IMR-90 (cell line): ENCODE measurements around the gene ELMO1. TPM values are rescaled to one million over a fixed set of nuclear protein-coding genes. Genes with fewer than 3 reads are reported as not detected.

Experiments
- ATAC-seq: fragments of 200-7000 bp; cut with Tn5 transposase; 2 replicates; pipeline ENCODE4 v1.9.1; 2020; ENCODE audit warnings: low read depth, mild to moderate bottlenecking, moderate library complexity
- BruUV-seq: library from RNA; stranded (reverse); fragments of 400-500 nt; replicated peaks from 2 replicates; lab custom pipeline; 2021; lab: Mats Ljungman, UMichigan
- CTCF ChIA-PET: fragments of 300-600 bp; formaldehyde crosslinking; extraction: SDS; loops from one replicate; lab custom pipeline; 2021; ENCODE audit warnings: antibody characterized with exemption; lab: Yijun Ruan, JAX
- POLR2A ChIA-PET: fragments of 300-600 bp; sonication (Branson Sonifier 250); formaldehyde crosslinking; loops from one replicate; lab custom pipeline; 2022; ENCODE audit warnings: antibody characterized with exemption; ENCODE audit not compliant: unreplicated experiment; lab: Charles Lee
- DNase-seq: peaks from one replicate; pipeline ENCODE4 v3.0.0; 2013
- H2AFZ ChIP-seq: replicated peaks from 2 replicates; pipeline ENCODE3; 2013; ENCODE audit warnings: low read length, mild to moderate bottlenecking; ENCODE audit not compliant: poor library complexity
- H2AK5ac ChIP-seq: 2 replicates; pipeline ENCODE4 v1.6.1; 2013; ENCODE audit warnings: low read depth, low read length, inconsistent platforms
- H2AK9ac ChIP-seq: replicated peaks from 2 replicates; pipeline ENCODE3; 2013; ENCODE audit warnings: mild to moderate bottlenecking, low read depth, low read length, moderate library complexity; ENCODE audit not compliant: poor library complexity
- H2BK120ac ChIP-seq: 2 replicates; pipeline ENCODE4 v1.6.1; 2013; ENCODE audit warnings: low read depth, low read length, inconsistent platforms
- H2BK15ac ChIP-seq: 3 replicates; pipeline ENCODE4 v1.6.1; 2013; ENCODE audit warnings: low read depth, low read length, inconsistent platforms
- H2BK20ac ChIP-seq: 2 replicates; pipeline ENCODE4 v1.6.1; 2013; ENCODE audit warnings: low read depth, mild to moderate bottlenecking, inconsistent platforms, low read length, moderate library complexity
- H2BK5ac ChIP-seq: 2 replicates; pipeline ENCODE4 v1.6.1; 2013; ENCODE audit warnings: mild to moderate bottlenecking, low read depth, low read length, inconsistent platforms; ENCODE audit not compliant: poor library complexity, severe bottlenecking
- H3K14ac ChIP-seq: replicated peaks from 2 replicates; pipeline ENCODE4 v1.6.1; 2013; ENCODE audit warnings: low read depth, low read length, inconsistent platforms
- H3K18ac ChIP-seq: 2 replicates; pipeline ENCODE4 v1.6.1; 2013; ENCODE audit warnings: low read depth, low read length, control low read depth
- H3K23ac ChIP-seq: 2 replicates; pipeline ENCODE4 v1.6.1; 2013; ENCODE audit warnings: low read depth, low read length, inconsistent platforms
- H3K27ac ChIP-seq: 2 replicates; pipeline ENCODE4 v1.5.1; 2013; ENCODE audit warnings: mild to moderate bottlenecking, control low read depth, low read length; ENCODE audit not compliant: insufficient read depth
- H3K27me3 ChIP-seq: 2 replicates; pipeline ENCODE4 v1.6.1; 2013; ENCODE audit warnings: low read length; ENCODE audit not compliant: control insufficient read depth, insufficient read depth
- H3K36me3 ChIP-seq: 2 replicates; pipeline ENCODE4 v1.6.1; 2013; ENCODE audit warnings: low read length, mixed read lengths; ENCODE audit not compliant: control insufficient read depth, insufficient read depth
- H3K4ac ChIP-seq: 2 replicates; pipeline ENCODE4 v1.6.1; 2013; ENCODE audit warnings: low read depth, low read length, inconsistent platforms
- H3K4me1 ChIP-seq: 2 replicates; pipeline ENCODE4 v1.6.1; 2013; ENCODE audit warnings: low read length, mixed read lengths; ENCODE audit not compliant: control insufficient read depth, insufficient read depth
- H3K4me2 ChIP-seq: 2 replicates; pipeline ENCODE4 v1.6.1; 2013; ENCODE audit warnings: low read depth, mild to moderate bottlenecking, control low read depth, low read length, moderate library complexity
- H3K4me3 ChIP-seq: 2 replicates; pipeline ENCODE4 v1.5.1; 2013; ENCODE audit warnings: low read depth, mild to moderate bottlenecking, control low read depth, low read length, moderate library complexity; ENCODE audit not compliant: insufficient read depth
- H3K56ac ChIP-seq: 2 replicates; pipeline ENCODE4 v1.6.1; 2013; ENCODE audit warnings: low read length, inconsistent platforms; ENCODE audit not compliant: insufficient read depth; ENCODE audit errors: extremely low read depth
- H3K79me1 ChIP-seq, 2 experiments: 2 replicates each; pipeline ENCODE4 v1.6.1; 2013; ENCODE audit warnings: low read length in 2 of 2, inconsistent platforms in 1 of 2, low read depth in 1 of 2
- H3K9ac ChIP-seq: 2 replicates; pipeline ENCODE4 v1.6.1; 2013; ENCODE audit warnings: low read depth, low read length, control low read depth
- H3K9me1 ChIP-seq: 2 replicates; pipeline ENCODE4 v1.6.1; 2013; ENCODE audit warnings: low read length, inconsistent platforms; ENCODE audit not compliant: insufficient read depth
- H3K9me3 ChIP-seq: 2 replicates; pipeline ENCODE4 v1.6.1; 2013; ENCODE audit warnings: low read length; ENCODE audit not compliant: control insufficient read depth, insufficient read depth
- H4K20me1 ChIP-seq: 2 replicates; pipeline ENCODE4 v1.6.1; 2013; ENCODE audit warnings: low read length, inconsistent platforms; ENCODE audit not compliant: insufficient read depth
- H4K5ac ChIP-seq: 2 replicates; pipeline ENCODE4 v1.6.1; 2013; ENCODE audit warnings: mild to moderate bottlenecking, low read depth, low read length, control low read depth
- H4K8ac ChIP-seq, 2 experiments: 2 replicates each; pipeline ENCODE4 v1.6.1; 2013; ENCODE audit warnings: low read depth in 2 of 2, low read length in 2 of 2, control low read depth in 1 of 2, inconsistent platforms in 1 of 2
- H4K91ac ChIP-seq: 2 replicates; pipeline ENCODE4 v1.6.1; 2013; ENCODE audit warnings: low read depth, low read length, inconsistent platforms; ENCODE audit not compliant: insufficient read depth
- BHLHE40 ChIP-seq: fragments of 150-350 bp; IDR thresholded peaks from 2 replicates; pipeline ENCODE4 v1.6.1; 2016; ENCODE audit warnings: mild to moderate bottlenecking, low read depth, low read length
- CEBPB ChIP-seq: IDR thresholded peaks from 2 replicates; pipeline ENCODE4 v1.6.1; 2012; ENCODE audit warnings: low read depth, low read length, improper control_type of control experiment
- CHD1 ChIP-seq: IDR thresholded peaks from 2 replicates; pipeline ENCODE4 v1.6.1; 2012; ENCODE audit warnings: low read depth, low read length, improper control_type of control experiment
- FOS ChIP-seq: fragments of 150-350 bp; IDR thresholded peaks from 2 replicates; pipeline ENCODE4 v1.6.1; 2016; ENCODE audit warnings: low read depth, low read length
- MAFK ChIP-seq: IDR thresholded peaks from 2 replicates; pipeline ENCODE4 v1.6.1; 2012; ENCODE audit warnings: low read depth, low read length, improper control_type of control experiment
- MAZ ChIP-seq: IDR thresholded peaks from 2 replicates; pipeline ENCODE4 v1.6.1; 2012; ENCODE audit warnings: low read depth, mild to moderate bottlenecking, low read length, improper control_type of control experiment, moderate library complexity, borderline replicate concordance
- MXI1 ChIP-seq: IDR thresholded peaks from 2 replicates; pipeline ENCODE4 v1.6.1; 2012; ENCODE audit warnings: low read depth, mild to moderate bottlenecking, low read length, moderate library complexity, borderline replicate concordance
- NFE2L2 ChIP-seq: fragments of 150-350 bp; IDR thresholded peaks from 2 replicates; pipeline ENCODE4 v1.6.1; 2016; ENCODE audit warnings: low read depth, mild to moderate bottlenecking, low read length
- POLR2A ChIP-seq: IDR thresholded peaks from 2 replicates; pipeline ENCODE4 v1.6.1; 2012; ENCODE audit warnings: mild to moderate bottlenecking, low read depth, low read length
- RAD21 ChIP-seq: IDR thresholded peaks from 2 replicates; pipeline ENCODE4 v1.6.1; 2012; ENCODE audit warnings: low read length, improper control_type of control experiment
- RCOR1 ChIP-seq: IDR thresholded peaks from 2 replicates; pipeline ENCODE4 v1.6.1; 2012; ENCODE audit warnings: mild to moderate bottlenecking, low read length, improper control_type of control experiment; ENCODE audit not compliant: insufficient replicate concordance
- RFX5 ChIP-seq: IDR thresholded peaks from 2 replicates; pipeline ENCODE4 v1.8.0; 2012; ENCODE audit warnings: low read depth, mild to moderate bottlenecking, low read length, moderate library complexity
- SMC3 ChIP-seq: fragments of 150-350 bp; IDR thresholded peaks from 2 replicates; pipeline ENCODE4 v1.6.1; 2016; ENCODE audit warnings: low read depth, mild to moderate bottlenecking, antibody characterized with exemption, low read length, moderate library complexity
- WGBS, 2 experiments: methylation state at CpG; one replicate each; pipeline versions ENCODE4 v1.1.5 to v1.1.7; 2013; ENCODE audit warnings: missing lambda C conversion rate in 2 of 2; ENCODE audit not compliant: insufficient read length in 1 of 2; ENCODE audit errors: extremely low coverage in 2 of 2; 5-methylcytosine and 5-hydroxymethylcytosine counted together
- dilution Hi-C: fragments of 300-500 bp; cut with HindIII; formaldehyde crosslinking; loops from one replicate; pipeline ENCODE4 v1.14.3; 2018; ENCODE audit warnings: low sequenced_read_pairs; ENCODE audit not compliant: unreplicated experiment
- in situ Hi-C: fragments of 300-500 bp; cut with MboI; formaldehyde crosslinking; loops from 3 replicates; pipeline ENCODE4 v1.14.3; 2019; ENCODE audit warnings: low sequenced_read_pairs, inconsistent platforms, mixed read lengths
- intact Hi-C: fragments of 100-400 bp; cut with micrococcal nuclease; formaldehyde crosslinking; loops from 2 replicates; pipeline ENCODE4 v1.10.0; 2022
- polyA plus RNA-seq, 3 experiments: library from polyadenylated mRNA; depleted of rRNA; stranded (reverse); fragments of >200 nt; gene quantifications; 2 replicates each; pipeline ENCODE4 v1.2.3, GENCODE V29; 2012; ENCODE audit warnings: low replicate concordance in 1 of 3
- total RNA-seq: library from RNA; depleted of rRNA; stranded (reverse); fragments of >200 nt; gene quantifications from 2 replicates; pipeline ENCODE4 v1.2.3, GENCODE V29; 2012
- TF ChIP-seq, protein P1 (sequence below): conservative IDR thresholded peaks from 2 replicates; pipeline ENCODE4 v1.5.1; 2012; ENCODE audit warnings: mild to moderate bottlenecking, low read depth, low read length, improper control_type of control experiment
- TF ChIP-seq, protein P2 (sequence below): fragments of 150-350 bp; IDR thresholded peaks from 2 replicates; pipeline ENCODE4 v1.6.1; 2017; ENCODE audit warnings: mild to moderate bottlenecking, antibody characterized with exemption, low read length, low read depth
- TF ChIP-seq, protein P3 (sequence below): fragments of 150-350 bp; IDR thresholded peaks from 2 replicates; pipeline ENCODE4 v1.6.1; 2016; ENCODE audit warnings: low read depth, mild to moderate bottlenecking, low read length, moderate library complexity, borderline replicate concordance

Gene ELMO1
- total and polyA plus RNA-seq, 2 of the 4 experiments (the other 2 are of a cell fraction), result 0.03 TPM; not detected in 1

DNA sequence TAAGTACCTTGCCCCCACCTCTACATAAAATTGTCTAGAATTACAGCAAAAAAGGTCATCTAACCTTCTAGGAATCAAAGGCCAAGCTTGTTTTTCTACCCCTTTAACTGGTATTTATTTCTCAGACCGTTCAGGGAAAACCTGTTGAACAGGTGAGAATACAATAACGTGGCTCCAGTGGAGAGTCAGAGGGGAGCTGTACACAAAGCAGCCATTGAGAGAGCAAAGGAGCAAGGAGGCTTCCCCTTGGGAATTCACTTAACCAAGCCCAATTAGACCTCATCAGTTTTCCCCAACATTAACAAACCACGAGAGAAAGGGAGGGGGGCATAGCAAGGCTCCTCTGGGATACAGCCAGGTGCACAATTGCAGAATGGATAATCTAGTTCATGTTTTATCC is 101.9 kb downstream of the ELMO1 start:
- in situ Hi-C loops, result no loop called here

More for the DNA sequence above, 101.9 kb downstream of the ELMO1 start:
- Histone ChIP-seq H2BK15ac (no peak overlapping the region), H3K9me1 (no peaks in the 10 kb centered on the region), H4K5ac (no peak overlapping the region), H3K14ac (no peak overlapping the region), H3K4me2 (no peak overlapping the region), H2BK120ac (no peak overlapping the region), H4K8ac (no peak overlapping the region), H3K79me1 (no peaks in the 10 kb centered on the region), H2AK5ac (no peak overlapping the region), H3K23ac (no peak overlapping the region), H2AFZ (no peak overlapping the region), H3K4ac (no peak overlapping the region), H3K4me3 (no peak overlapping the region), H3K9me3 (peaks cover 8% of the 10 kb centered on the region), H3K18ac (no peak overlapping the region), H2BK5ac (no peak overlapping the region), H3K27me3 (no peaks in the 10 kb centered on the region), H2AK9ac (no peak overlapping the region), H3K27ac (no peak overlapping the region), H3K56ac (no peak overlapping the region), H3K4me1 (no peaks in the 10 kb centered on the region), H2BK20ac (no peak overlapping the region), H3K36me3 (no peaks in the 10 kb centered on the region), H4K91ac (no peak overlapping the region), H4K20me1 (no peaks in the 10 kb centered on the region), H3K9ac (no peak overlapping the region)
- BruUV-seq, result no TSS peak
- DNase-seq (no peak), ATAC-seq (no peak)
- intact Hi-C loops, result no loop called here
- ChIA-PET POLR2A (no interaction called here), CTCF (no interaction called here)
- dilution Hi-C loops, result no loop called here
- no CpG with 5 or more reads among the region's 3 CpGs for WGBS, 2 experiments
- TF ChIP-seq NFE2L2 (no peak), BHLHE40 (no peak), POLR2A (no peak), CHD1 (no peak), FOS (no peak), MAFK (no peak), RCOR1 (no peak), RAD21 (no peak), RFX5 (no peak), SMC3 (no peak), CEBPB (no peak), MXI1 (no peak), MAZ (no peak)
- TF ChIP-seq, protein P1, sequence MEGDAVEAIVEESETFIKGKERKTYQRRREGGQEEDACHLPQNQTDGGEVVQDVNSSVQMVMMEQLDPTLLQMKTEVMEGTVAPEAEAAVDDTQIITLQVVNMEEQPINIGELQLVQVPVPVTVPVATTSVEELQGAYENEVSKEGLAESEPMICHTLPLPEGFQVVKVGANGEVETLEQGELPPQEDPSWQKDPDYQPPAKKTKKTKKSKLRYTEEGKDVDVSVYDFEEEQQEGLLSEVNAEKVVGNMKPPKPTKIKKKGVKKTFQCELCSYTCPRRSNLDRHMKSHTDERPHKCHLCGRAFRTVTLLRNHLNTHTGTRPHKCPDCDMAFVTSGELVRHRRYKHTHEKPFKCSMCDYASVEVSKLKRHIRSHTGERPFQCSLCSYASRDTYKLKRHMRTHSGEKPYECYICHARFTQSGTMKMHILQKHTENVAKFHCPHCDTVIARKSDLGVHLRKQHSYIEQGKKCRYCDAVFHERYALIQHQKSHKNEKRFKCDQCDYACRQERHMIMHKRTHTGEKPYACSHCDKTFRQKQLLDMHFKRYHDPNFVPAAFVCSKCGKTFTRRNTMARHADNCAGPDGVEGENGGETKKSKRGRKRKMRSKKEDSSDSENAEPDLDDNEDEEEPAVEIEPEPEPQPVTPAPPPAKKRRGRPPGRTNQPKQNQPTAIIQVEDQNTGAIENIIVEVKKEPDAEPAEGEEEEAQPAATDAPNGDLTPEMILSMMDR, result no peak
- TF ChIP-seq, protein P2, sequence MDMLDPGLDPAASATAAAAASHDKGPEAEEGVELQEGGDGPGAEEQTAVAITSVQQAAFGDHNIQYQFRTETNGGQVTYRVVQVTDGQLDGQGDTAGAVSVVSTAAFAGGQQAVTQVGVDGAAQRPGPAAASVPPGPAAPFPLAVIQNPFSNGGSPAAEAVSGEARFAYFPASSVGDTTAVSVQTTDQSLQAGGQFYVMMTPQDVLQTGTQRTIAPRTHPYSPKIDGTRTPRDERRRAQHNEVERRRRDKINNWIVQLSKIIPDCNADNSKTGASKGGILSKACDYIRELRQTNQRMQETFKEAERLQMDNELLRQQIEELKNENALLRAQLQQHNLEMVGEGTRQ, result no peak
- TF ChIP-seq, protein P3, sequence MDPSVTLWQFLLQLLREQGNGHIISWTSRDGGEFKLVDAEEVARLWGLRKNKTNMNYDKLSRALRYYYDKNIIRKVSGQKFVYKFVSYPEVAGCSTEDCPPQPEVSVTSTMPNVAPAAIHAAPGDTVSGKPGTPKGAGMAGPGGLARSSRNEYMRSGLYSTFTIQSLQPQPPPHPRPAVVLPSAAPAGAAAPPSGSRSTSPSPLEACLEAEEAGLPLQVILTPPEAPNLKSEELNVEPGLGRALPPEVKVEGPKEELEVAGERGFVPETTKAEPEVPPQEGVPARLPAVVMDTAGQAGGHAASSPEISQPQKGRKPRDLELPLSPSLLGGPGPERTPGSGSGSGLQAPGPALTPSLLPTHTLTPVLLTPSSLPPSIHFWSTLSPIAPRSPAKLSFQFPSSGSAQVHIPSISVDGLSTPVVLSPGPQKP, result no peak
